Parathyroid adenoma (tissue), 2 donors: ENCODE data around the gene RBFOX1.

Source experiments
- H2AFZ ChIP-seq: fragments of 300-600 bp; sonication (generic); one replicate; pipeline ENCODE4 v1.7.0; 2017; ENCODE audit warnings: antibody characterized with exemption, mild to moderate bottlenecking
- H3K27ac ChIP-seq: fragments of 300-600 bp; sonication (generic); one replicate; pipeline ENCODE4 v1.7.0; 2017
- H3K27me3 ChIP-seq: fragments of 300-600 bp; sonication (generic); one replicate; pipeline ENCODE4 v1.7.0; 2017; ENCODE audit warnings: low read length; ENCODE audit not compliant: control insufficient read depth, insufficient read depth
- H3K36me3 ChIP-seq: fragments of 300-600 bp; sonication (generic); one replicate; pipeline ENCODE4 v1.7.0; 2017; ENCODE audit warnings: low read length; ENCODE audit not compliant: control insufficient read depth, insufficient read depth
- H3K4me1 ChIP-seq: fragments of 300-600 bp; sonication (generic); one replicate; pipeline ENCODE4 v1.7.0; 2017; ENCODE audit warnings: control low read depth
- H3K4me2 ChIP-seq: fragments of 300-600 bp; sonication (generic); one replicate; pipeline ENCODE4 v1.7.0; 2017; ENCODE audit warnings: low read length
- H3K4me3 ChIP-seq: fragments of 300-600 bp; sonication (generic); one replicate; pipeline ENCODE4 v1.7.0; 2017; ENCODE audit warnings: low read depth, low read length
- H3K79me2 ChIP-seq: fragments of 300-600 bp; sonication (generic); one replicate; pipeline ENCODE4 v1.7.0; 2017; ENCODE audit warnings: control low read depth
- H3K9ac ChIP-seq: fragments of 300-600 bp; sonication (generic); one replicate; pipeline ENCODE4 v1.7.0; 2017; ENCODE audit warnings: mild to moderate bottlenecking
- H3K9me3 ChIP-seq: fragments of 300-600 bp; sonication (generic); one replicate; pipeline ENCODE4 v1.7.0; 2017; ENCODE audit warnings: low read length; ENCODE audit not compliant: control insufficient read depth
- TF ChIP-seq, protein P1 (sequence below): fragments of 300-600 bp; sonication (generic); IDR thresholded peaks from one replicate; pipeline ENCODE4 v1.7.0; 2017; ENCODE audit warnings: antibody characterized with exemption, mild to moderate bottlenecking
- donor health status: primary hyperparathyroidism.

RBFOX1 gene

GRCh38 chr16:7363422-7364417 is 31.1 kb downstream of the RBFOX1 start:
- Histone ChIP-seq H3K9ac (no peak overlapping the region), H3K79me2 (no peaks in the 10 kb centered on the region), H3K27ac (no peak overlapping the region), H3K36me3 (no peaks in the 10 kb centered on the region), H3K9me3 (no peaks in the 10 kb centered on the region), H3K4me3 (no peak overlapping the region), H3K4me1 (no peaks in the 10 kb centered on the region), H3K4me2 (no peak overlapping the region), H3K27me3 (no peaks in the 10 kb centered on the region), H2AFZ (no peak overlapping the region)
- TF ChIP-seq, protein P1, sequence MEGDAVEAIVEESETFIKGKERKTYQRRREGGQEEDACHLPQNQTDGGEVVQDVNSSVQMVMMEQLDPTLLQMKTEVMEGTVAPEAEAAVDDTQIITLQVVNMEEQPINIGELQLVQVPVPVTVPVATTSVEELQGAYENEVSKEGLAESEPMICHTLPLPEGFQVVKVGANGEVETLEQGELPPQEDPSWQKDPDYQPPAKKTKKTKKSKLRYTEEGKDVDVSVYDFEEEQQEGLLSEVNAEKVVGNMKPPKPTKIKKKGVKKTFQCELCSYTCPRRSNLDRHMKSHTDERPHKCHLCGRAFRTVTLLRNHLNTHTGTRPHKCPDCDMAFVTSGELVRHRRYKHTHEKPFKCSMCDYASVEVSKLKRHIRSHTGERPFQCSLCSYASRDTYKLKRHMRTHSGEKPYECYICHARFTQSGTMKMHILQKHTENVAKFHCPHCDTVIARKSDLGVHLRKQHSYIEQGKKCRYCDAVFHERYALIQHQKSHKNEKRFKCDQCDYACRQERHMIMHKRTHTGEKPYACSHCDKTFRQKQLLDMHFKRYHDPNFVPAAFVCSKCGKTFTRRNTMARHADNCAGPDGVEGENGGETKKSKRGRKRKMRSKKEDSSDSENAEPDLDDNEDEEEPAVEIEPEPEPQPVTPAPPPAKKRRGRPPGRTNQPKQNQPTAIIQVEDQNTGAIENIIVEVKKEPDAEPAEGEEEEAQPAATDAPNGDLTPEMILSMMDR: no peak

- TF ChIP-seq, protein P1: no peak
- no peaks in the 10 kb centered on the region for H3K79me2 ChIP-seq
- no peak overlapping the region for H3K9ac ChIP-seq
- no peaks in the 10 kb centered on the region for H3K27me3 ChIP-seq
- H3K4me1 ChIP-seq: no peaks in the 10 kb centered on the region
- no peak overlapping the region for H3K27ac ChIP-seq
- no peaks in the 10 kb centered on the region for H3K9me3 ChIP-seq
- no peaks in the 10 kb centered on the region for H3K36me3 ChIP-seq
- no peak overlapping the region for H3K4me2 ChIP-seq
- H2AFZ ChIP-seq: no peak overlapping the region
- no peak overlapping the region for H3K4me3 ChIP-seq
Measured at GRCh38 chr16:7366041-7366440, 33.4 kb downstream of the RBFOX1 start.

GRCh38 chr16:7366993-7367880 is 34.6 kb downstream of the RBFOX1 start:
- H3K27ac ChIP-seq: no peak overlapping the region

GRCh38 chr16:7369204-7369603 is 36.6 kb downstream of the RBFOX1 start:
- no peak overlapping the region for H3K4me2 ChIP-seq
- H3K4me3 ChIP-seq: no peak overlapping the region
- no peak overlapping the region for H3K9ac ChIP-seq
- H3K27ac ChIP-seq: no peak overlapping the region
- TF ChIP-seq, protein P1: no peak
- H2AFZ ChIP-seq: no peak overlapping the region
- no peaks in the 10 kb centered on the region for H3K4me1 ChIP-seq
- no peaks in the 10 kb centered on the region for H3K9me3 ChIP-seq
- no peaks in the 10 kb centered on the region for H3K27me3 ChIP-seq
- no peaks in the 10 kb centered on the region for H3K79me2 ChIP-seq
- no peaks in the 10 kb centered on the region for H3K36me3 ChIP-seq

More at GRCh38 chr16:7366993-7367880, 34.6 kb downstream of the RBFOX1 start:
- no peaks in the 10 kb centered on the region for H3K9me3 ChIP-seq
- TF ChIP-seq, protein P1: no peak
- H3K4me1 ChIP-seq: no peaks in the 10 kb centered on the region
- H3K79me2 ChIP-seq: no peaks in the 10 kb centered on the region
- no peaks in the 10 kb centered on the region for H3K27me3 ChIP-seq
- H3K9ac ChIP-seq: no peak overlapping the region
- H2AFZ ChIP-seq: no peak overlapping the region
- H3K4me2 ChIP-seq: no peak overlapping the region
- H3K36me3 ChIP-seq: no peaks in the 10 kb centered on the region
- H3K4me3 ChIP-seq: no peak overlapping the region
